GM23338 (cell line): ENCODE results near the gene TMEM147.

Source experiments
- CTCF ChIP-seq, 2 experiments: fragments of 200-600 bp in 1 of 2; sonication (generic) in 1 of 2; conservative IDR thresholded peaks; 2 replicates each; pipeline versions ENCODE4 v1.5.1 to v1.6.1; 2016 to 2017; ENCODE audit warnings: antibody characterized with exemption in 2 of 2, low read depth in 2 of 2, mild to moderate bottlenecking in 2 of 2, moderate library complexity in 1 of 2
- EZH2 ChIP-seq: fragments of 200-600 bp; sonication (generic); IDR thresholded peaks from one replicate; pipeline ENCODE4 v1.8.0; 2017; ENCODE audit warnings: antibody characterized with exemption, mild to moderate bottlenecking, low read depth; ENCODE audit not compliant: unreplicated experiment
- JUNB ChIP-seq: IDR thresholded peaks from one replicate; pipeline ENCODE4 v1.6.1; 2016; ENCODE audit warnings: antibody characterized with exemption; ENCODE audit not compliant: unreplicated experiment
- POLR2AphosphoS5 ChIP-seq: IDR thresholded peaks from 2 replicates; pipeline ENCODE4 v1.6.1; 2016; ENCODE audit warnings: antibody characterized with exemption, low read depth

DNA sequence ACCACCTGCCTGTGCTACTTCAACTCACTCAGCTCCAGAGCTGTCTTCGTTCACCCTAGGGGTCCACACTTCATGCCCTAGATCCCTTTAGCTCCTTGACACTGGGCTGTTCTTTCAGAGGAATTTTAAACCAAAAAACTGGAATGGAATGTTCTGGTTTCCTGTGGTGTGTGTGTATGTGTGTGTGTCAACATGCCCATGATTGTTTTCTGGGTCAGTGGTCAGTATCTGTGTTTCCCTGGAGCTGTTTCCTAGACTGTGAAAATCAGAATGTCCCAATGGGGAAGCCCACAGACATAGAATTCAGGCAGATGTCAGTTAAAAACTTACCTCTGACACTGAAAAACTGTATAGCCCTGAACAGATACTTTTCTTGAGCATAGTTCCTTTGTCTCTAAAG, 41.9 kb downstream of the TMEM147 start:
- TF ChIP-seq CTCF (conservative IDR thresholded peaks at IDR 0.05; ENCODE audit: low read depth in 2 of 2) (no peak), EZH2 (no peak), JUNB (no peak), POLR2AphosphoS5 (no peak)
